22Rv1 (cell line): Measurements from ENCODE around the gene ABCA2.

ENCODE experiments used
- CTCF ChIP-seq: fragments of 450-650 bp; IDR thresholded peaks from 2 replicates; pipeline ENCODE4 v1.5.1; 2017; ENCODE audit warnings: mild to moderate bottlenecking
- ZFX ChIP-seq: fragments of 450-650 bp; IDR thresholded peaks from 2 replicates; pipeline ENCODE4 v1.6.1; 2017; ENCODE audit warnings: antibody characterized with exemption, borderline replicate concordance

GRCh38 chr9:137077010-137077747, 49.1 kb upstream of the ABCA2 start, which contains the start of gene UAP1L1:
- TF ChIP-seq CTCF (no peak), ZFX (no peak)
